GM18907 (cell line): ENCODE measurements around the gene SP100.
"Not testable (repeated sequence)": the region's sequence is repeated elsewhere in the genome, so short reads cannot be mapped to it uniquely, and the experiment has no call there.

Source experiments
- ATAC-seq: cut with Tn5 transposase; IDR thresholded peaks from one replicate; pipeline ENCODE4 v1.9.1; 2021; ENCODE audit warnings: mild to moderate bottlenecking, moderate library complexity; ENCODE audit not compliant: unreplicated experiment

SP100 gene

GRCh38 chr2:230418341-230419016, 2.5 kb downstream of the SP100 start:
- no peak for ATAC-seq

GRCh38 chr2:230419181-230419580, 3.2 kb downstream of the SP100 start:
- ATAC-seq = no peak

- no peak for ATAC-seq
Observed at GRCh38 chr2:230422149-230422548, 6.1 kb downstream of the SP100 start.

- no peak for ATAC-seq
Observed at GRCh38 chr2:230423851-230424458, 8.0 kb downstream of the SP100 start.

GRCh38 chr2:230425377-230425776, 9.4 kb downstream of the SP100 start:
- ATAC-seq = no peak

- ATAC-seq = no peak
Observed at GRCh38 chr2:230429513-230429912, 13.5 kb downstream of the SP100 start.

GRCh38 chr2:230430957-230431910, 15.2 kb downstream of the SP100 start:
- ATAC-seq = peak; percentile 54

- no peak for ATAC-seq
Observed at GRCh38 chr2:230434677-230435324, 18.8 kb downstream of the SP100 start.

GRCh38 chr2:230435431-230435830, 19.4 kb downstream of the SP100 start:
- ATAC-seq = no peak

- not testable (repeated sequence) for ATAC-seq
Observed at GRCh38 chr2:230439121-230439520, 23.1 kb downstream of the SP100 start.

GRCh38 chr2:230439590-230439989, 23.6 kb downstream of the SP100 start:
- ATAC-seq = peak; percentile 37

- peak; percentile 77 for ATAC-seq
Observed at GRCh38 chr2:230441227-230441897, 25.4 kb downstream of the SP100 start.

- ATAC-seq = no peak
Observed at GRCh38 chr2:230443541-230443940, 27.5 kb downstream of the SP100 start.

GRCh38 chr2:230444832-230445231, 28.8 kb downstream of the SP100 start:
- no peak for ATAC-seq

- ATAC-seq = no peak
Observed at GRCh38 chr2:230447036-230447435, 31.0 kb downstream of the SP100 start.

- peak; percentile 83 for ATAC-seq
Observed at GRCh38 chr2:230447455-230448451, 31.8 kb downstream of the SP100 start.

GRCh38 chr2:230449901-230450467, 34.0 kb downstream of the SP100 start:
- no peak for ATAC-seq

GRCh38 chr2:230453006-230453405, 37.0 kb downstream of the SP100 start:
- no peak for ATAC-seq
